ENCODE data around the gene ABCA13.

ABCA13 gene

GRCh38 chr7:48658138-48658537 is 486.9 kb downstream of the ABCA13 start:
- DNase-seq, result no peak

GRCh38 chr7:48660306-48660870 is 489.1 kb downstream of the ABCA13 start:
- DNase-seq, result no peak

- DNase-seq, result no peak
These were observed 493.0 kb downstream of the ABCA13 start for GRCh38 chr7:48664241-48664640.

- DNase-seq, result no peak
These were observed 494.3 kb downstream of the ABCA13 start for GRCh38 chr7:48665353-48666135.

- DNase-seq, result no peak
These were observed 496.1 kb downstream of the ABCA13 start for GRCh38 chr7:48667407-48667806.

- no peak for DNase-seq
These were observed 500.4 kb downstream of the ABCA13 start for GRCh38 chr7:48671656-48672055.

GRCh38 chr7:48681006-48681405 is 509.7 kb downstream of the ABCA13 start:
- DNase-seq, result no peak

GRCh38 chr7:48691788-48692187 is 520.5 kb downstream of the ABCA13 start:
- no peak for DNase-seq

Measured in NCI-H226 (cell line).